Stimulated activated CD4-positive, alpha-beta T cell treated with anti-CD3 and anti-CD28 coated beads, TNF-alpha, amount 100 ng/mL, for 1 hour (primary cell): ENCODE results near the gene GAD2.

Experiments
- DNase-seq, 3 donors: peaks; one replicate each; pipeline ENCODE4 v3.0.0-alpha.2; 2020; ENCODE audit warnings: low read depth in 3 of 3, low spot score in 1 of 3

GAD2 gene

GRCh38 chr10:26221541-26221940 is 5.0 kb downstream of the GAD2 start:
- no peak for DNase-seq

GRCh38 chr10:26222563-26222962 is 6.0 kb downstream of the GAD2 start:
- no peak for DNase-seq

GRCh38 chr10:26225322-26225721 is 8.7 kb downstream of the GAD2 start:
- DNase-seq = no peak

- DNase-seq = no peak
Observed at GRCh38 chr10:26227786-26228185, 11.2 kb downstream of the GAD2 start.

GRCh38 chr10:26232174-26232573 is 15.6 kb downstream of the GAD2 start:
- no peak for DNase-seq

- DNase-seq = no peak
Observed at GRCh38 chr10:26235761-26236160, 19.2 kb downstream of the GAD2 start.

GRCh38 chr10:26238378-26238777 is 21.8 kb downstream of the GAD2 start:
- DNase-seq = no peak

- no peak for DNase-seq
Observed at GRCh38 chr10:26242706-26243350, 26.3 kb downstream of the GAD2 start.

- no peak for DNase-seq
Observed at GRCh38 chr10:26243351-26243720, 26.8 kb downstream of the GAD2 start.

GRCh38 chr10:26249681-26250080 is 33.1 kb downstream of the GAD2 start:
- DNase-seq = no peak

- DNase-seq = no peak
Observed at GRCh38 chr10:26251925-26252324, 35.4 kb downstream of the GAD2 start.

- DNase-seq = no peak
Observed at GRCh38 chr10:26254616-26255015, 38.0 kb downstream of the GAD2 start.

GRCh38 chr10:26259341-26259740 is 42.8 kb downstream of the GAD2 start:
- no peak for DNase-seq

- no peak for DNase-seq
Observed at GRCh38 chr10:26269754-26270153, 53.2 kb downstream of the GAD2 start.

GRCh38 chr10:26274391-26274790 is 57.8 kb downstream of the GAD2 start:
- DNase-seq = no peak

GRCh38 chr10:26278295-26278694 is 61.7 kb downstream of the GAD2 start:
- no peak for DNase-seq

- no peak for DNase-seq
Observed at GRCh38 chr10:26290236-26290635, 73.7 kb downstream of the GAD2 start.

GRCh38 chr10:26291721-26292480 is 75.3 kb downstream of the GAD2 start:
- no peak for DNase-seq

- no peak for DNase-seq
Observed at GRCh38 chr10:26296360-26296759, 79.8 kb downstream of the GAD2 start.

- no peak for DNase-seq
Observed at GRCh38 chr10:26300001-26300400, 83.4 kb downstream of the GAD2 start.

- no peak for DNase-seq
Observed at GRCh38 chr10:26303366-26303765, 86.8 kb downstream of the GAD2 start.

GRCh38 chr10:26310361-26310760 is 93.8 kb downstream of the GAD2 start:
- no peak for DNase-seq

GRCh38 chr10:26311383-26311940 is 94.9 kb downstream of the GAD2 start:
- DNase-seq = no peak
